GM19351 (cell line): Measurements from ENCODE around the gene NKAIN4.
"Not testable (repeated sequence)": the region's sequence is repeated elsewhere in the genome, so short reads cannot be mapped to it uniquely, and the experiment has no call there.

ENCODE experiments used
- ATAC-seq: cut with Tn5 transposase; IDR thresholded peaks from one replicate; pipeline ENCODE4 v1.9.1; 2021; ENCODE audit warnings: mild to moderate bottlenecking, moderate library complexity; ENCODE audit not compliant: unreplicated experiment

Gene NKAIN4

GRCh38 chr20:63258781-63259180 lies 4.5 kb upstream of the NKAIN4 start:
- no peak for ATAC-seq

GRCh38 chr20:63257629-63258028 lies 3.4 kb upstream of the NKAIN4 start:
- ATAC-seq, result no peak

- no peak for ATAC-seq
Measured at GRCh38 chr20:63256954-63257353, 2.7 kb upstream of the NKAIN4 start.

DNA sequence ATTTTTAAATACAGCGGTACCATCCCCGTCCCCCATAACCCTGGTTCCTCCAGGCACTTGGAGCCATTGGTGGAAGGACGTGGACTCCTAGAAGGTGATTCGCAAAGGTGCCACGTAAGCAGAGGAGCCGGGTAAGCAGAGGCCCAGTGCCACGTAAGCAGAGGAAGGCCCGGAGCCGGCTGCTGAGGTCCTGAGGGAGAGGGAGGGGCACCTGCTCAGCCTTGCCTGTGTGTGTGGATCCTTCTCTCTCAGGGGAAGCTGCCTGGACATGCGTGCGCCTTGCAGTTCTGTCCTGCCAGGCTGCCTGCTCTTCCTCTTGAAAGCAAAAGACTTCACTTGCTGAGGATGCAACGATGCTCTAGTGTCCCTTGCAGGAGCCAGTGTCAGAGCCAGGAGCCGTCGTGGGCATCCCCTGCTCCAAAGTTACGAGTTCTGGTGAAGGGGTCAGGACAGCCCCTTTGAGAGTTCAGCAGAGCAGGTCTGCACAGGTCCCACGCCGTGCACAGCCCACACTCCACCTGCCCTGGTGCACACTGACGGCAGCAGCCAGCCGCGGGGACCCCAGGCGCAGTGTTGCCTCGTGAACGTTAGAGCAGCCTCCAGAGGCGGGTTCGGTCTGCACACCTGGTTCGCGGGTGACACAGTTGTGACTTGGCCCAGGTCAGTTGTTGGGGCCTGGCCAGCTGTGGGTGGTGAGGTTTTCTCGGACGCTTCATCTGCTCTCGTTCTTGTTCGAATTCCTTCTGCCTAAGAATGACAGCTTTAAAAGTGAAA lies 1.9 kb upstream of the NKAIN4 start:
- no peak for ATAC-seq

DNA sequence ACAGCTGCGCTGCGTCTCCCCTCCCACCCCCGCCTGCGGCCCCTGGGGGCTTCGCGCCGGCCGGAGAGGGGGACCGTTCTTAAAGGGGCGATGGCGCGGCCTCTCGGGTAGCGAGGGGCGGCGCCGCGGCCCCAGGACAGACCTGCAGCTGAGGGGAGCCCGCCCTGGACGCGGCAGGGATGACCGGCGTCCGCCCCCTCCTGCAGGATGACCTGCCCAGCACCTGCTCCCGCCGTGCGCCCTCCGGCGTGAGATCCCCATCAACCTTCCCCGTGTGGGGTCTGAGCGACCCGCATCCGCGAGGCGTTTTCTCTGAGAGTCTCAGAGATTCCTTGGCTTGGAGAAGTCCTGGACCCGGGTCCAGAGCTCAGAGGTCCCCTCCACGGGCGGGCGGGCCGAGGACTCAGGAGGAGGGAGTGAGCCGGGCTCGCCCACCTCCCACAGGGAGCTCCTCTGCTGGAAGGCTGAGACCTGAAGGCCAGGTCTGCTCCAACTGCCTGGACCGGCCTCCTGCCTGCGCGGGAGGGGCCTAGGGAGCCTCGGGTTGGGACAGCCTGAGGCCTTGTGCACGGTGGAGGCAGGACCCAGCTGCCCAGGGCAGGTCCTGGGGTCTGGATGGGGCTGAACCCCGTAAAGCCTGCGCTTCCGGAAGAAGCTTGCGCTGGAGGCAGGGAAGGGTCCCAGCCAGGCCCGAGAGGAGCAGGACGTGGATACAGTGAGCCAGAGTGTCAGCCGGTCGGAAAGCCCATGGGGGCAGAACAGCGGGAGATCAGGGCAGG lies 532 bp upstream of the NKAIN4 start:
- no peak for ATAC-seq

- ATAC-seq, result no peak
Measured at GRCh38 chr20:63253438-63254231, 628 bp downstream of the NKAIN4 start.

- no peak for ATAC-seq
Measured at GRCh38 chr20:63253065-63253437, 1.2 kb downstream of the NKAIN4 start.

- ATAC-seq, result no peak
Measured at GRCh38 chr20:63252284-63252711, 2.0 kb downstream of the NKAIN4 start.

DNA sequence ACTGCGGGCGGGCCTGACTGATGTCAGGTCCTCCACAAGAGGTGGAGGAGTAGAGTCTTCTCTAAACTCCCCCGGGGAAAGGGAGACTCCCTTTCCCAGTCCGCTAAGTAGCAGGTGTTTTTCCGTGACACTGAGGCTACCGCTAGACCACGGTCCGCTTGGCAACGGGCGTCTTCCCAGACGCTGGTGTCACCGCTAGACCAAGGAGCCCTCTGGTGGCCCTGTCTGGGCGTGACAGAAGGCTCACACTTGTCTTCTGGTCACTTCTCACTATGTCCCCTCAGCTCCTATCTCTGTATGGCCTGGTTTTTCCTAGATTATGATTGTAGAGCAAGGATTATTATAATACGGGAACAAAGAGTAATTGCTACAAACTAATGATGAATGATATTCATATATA lies 2.9 kb downstream of the NKAIN4 start:
- not testable (repeated sequence) for ATAC-seq

DNA sequence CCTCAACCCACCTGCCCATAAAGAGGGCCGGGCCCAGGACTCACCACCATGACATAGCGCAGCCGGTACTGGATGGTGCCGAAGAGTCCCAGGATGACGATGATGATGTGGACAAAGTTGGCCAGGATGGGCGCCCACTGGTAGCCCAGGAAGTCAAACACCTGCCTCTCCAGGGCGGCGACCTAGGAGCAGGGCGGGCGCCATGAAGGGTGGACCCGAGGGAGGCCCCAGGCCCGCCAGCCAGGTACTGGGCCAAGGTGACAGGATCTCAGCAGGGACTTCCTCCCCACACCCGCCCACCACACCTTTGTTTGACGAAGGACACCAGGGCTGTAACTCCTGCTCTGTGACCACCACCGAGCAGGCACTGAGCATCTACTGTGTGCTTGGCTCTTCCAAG lies 4.4 kb downstream of the NKAIN4 start:
- ATAC-seq, result no peak

DNA sequence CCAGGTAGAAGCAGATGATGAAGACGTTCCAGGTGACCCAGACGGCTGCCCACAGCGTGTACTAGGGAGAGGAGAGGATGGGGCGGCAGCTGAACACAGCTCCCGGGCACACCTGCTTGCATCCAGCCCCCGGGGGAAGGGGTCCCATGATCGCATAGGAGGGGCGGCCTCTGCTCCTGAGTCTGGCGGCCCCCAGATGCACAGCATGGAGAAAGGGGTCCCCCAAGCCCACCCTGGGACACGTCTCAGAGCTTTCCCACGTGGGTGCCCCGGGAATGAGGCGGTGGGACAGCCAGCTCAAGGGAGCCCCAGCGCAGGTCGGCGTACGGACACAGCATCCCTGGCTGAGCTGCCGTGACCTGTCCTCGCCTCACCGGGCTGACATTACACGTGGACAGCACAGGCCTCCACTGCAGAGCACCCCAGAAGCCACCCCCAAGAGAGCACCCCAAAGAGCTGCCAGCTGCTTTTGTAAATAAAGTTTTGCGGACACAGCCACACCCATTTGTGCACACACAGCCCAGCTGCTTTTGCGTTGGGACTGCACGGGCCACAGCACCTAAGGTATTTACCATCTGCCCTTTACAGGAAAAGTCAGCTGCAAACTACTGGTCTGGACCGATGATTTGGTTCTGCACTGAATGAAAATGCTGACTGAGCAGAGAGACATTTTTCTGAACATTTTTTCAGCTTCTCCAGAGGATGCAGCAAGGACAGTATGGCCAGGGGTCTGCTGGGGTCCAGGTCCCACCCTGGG lies 5.2 kb downstream of the NKAIN4 start:
- no peak for ATAC-seq

DNA sequence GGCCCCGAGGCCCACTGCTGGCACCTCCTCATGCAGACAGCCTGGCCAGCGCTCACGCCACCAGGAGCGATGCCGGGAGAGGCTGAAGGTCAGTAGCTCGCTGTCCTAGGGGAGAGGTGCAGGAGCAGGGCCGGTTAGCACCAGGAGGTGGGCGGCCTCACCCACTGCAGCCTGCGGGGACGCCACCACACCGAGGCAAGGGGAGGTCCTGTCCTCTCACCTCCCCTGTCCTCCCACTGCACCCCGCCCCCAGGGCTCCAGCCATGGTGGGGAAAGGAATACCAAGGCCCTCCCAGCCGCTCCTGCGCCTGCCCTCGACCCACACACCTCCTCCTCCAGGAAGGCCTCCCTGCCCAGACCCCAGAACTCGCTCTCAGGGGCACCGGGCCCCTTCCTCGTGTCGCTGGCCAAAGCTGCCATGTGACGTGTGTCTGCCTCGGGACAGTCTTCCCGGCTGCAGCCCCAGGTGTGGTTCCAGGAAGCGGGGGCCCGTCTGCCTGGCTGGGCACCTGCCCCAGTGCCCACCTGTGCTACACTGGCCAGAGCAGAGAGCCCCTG lies 6.5 kb downstream of the NKAIN4 start:
- no peak for ATAC-seq

GRCh38 chr20:63246490-63247288 lies 7.6 kb downstream of the NKAIN4 start:
- no peak for ATAC-seq

DNA sequence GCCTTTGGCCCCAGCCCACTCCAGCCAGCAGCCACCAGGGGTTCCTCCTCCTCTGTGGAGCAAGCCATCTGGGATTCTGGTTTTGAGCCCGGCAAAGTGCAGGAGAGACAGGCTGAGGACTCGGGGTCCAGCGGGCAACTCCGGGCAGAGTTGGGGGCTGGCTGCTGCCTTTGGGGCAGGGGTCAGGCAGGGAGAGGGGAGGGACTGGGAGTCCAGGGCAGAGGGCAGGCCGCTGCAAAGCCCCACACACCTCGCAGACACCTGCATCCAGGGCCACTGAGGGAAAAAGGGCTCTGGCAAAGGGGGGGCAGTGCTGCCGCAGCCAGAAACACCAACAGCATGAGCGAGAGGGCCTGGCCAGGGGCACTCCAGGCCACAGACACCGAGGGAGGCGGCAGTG lies 9.8 kb downstream of the NKAIN4 start:
- no peak for ATAC-seq

DNA sequence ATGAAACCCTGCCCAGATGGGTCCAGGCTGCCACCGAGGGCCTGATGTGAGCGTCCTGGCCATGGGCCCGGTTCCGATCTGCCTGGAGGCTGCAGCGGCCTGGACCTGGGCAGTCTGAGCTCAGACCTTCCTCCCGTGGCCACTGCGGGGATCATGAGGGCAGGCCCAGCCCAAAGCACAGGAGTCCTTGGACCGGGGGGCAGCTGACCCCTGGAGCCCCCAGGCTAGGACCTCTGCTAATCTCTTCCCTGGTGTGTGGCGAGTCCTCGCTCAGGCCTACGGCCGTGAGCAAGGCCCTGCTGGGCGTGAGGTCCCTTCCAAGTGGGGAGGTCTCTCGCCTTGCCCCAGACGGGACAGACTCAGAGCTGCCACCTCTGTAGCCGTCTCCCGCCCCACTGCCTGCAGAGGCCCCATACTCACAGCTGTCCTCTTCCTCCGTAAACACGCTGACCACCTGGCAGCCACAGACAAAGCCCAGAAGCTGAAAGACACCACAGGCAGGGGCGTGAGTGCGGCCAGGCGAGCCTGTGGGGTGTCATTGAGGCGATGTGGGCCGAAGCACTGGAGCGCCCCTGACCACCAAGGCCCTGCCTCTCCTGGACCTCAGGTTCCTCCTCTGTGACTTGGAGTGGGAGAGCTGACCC lies 10.5 kb downstream of the NKAIN4 start:
- no peak for ATAC-seq

GRCh38 chr20:63242736-63243135 lies 11.5 kb downstream of the NKAIN4 start:
- no peak for ATAC-seq

GRCh38 chr20:63241272-63241671 lies 13.0 kb downstream of the NKAIN4 start:
- no peak for ATAC-seq

GRCh38 chr20:63240004-63240403 lies 14.3 kb downstream of the NKAIN4 start:
- no peak for ATAC-seq

- ATAC-seq, result no peak
Measured at GRCh38 chr20:63239431-63239830, 14.8 kb downstream of the NKAIN4 start.
